CD14-positive monocyte (primary cell): Measurements from ENCODE around the gene EDNRA. TPM values are rescaled to one million over a fixed set of nuclear protein-coding genes. Genes with fewer than 3 reads are reported as not detected.

Experiments
- DNase-seq, 3 donors: peaks; one replicate each; pipeline ENCODE4 v3.0.0-alpha.2; 2011 to 2022
- H2AFZ ChIP-seq: 2 replicates; pipeline ENCODE4 v1.6.0; 2012; ENCODE audit warnings: mild to moderate bottlenecking, low read depth, low read length, inconsistent platforms; ENCODE audit not compliant: insufficient read depth, poor library complexity, severe bottlenecking
- H3K27ac ChIP-seq, 2 donors: 1 replicate in 1 of 2; 2 replicates in 1 of 2; pipeline ENCODE4 v1.5.1; 2012 to 2013; ENCODE audit warnings: low read length in 2 of 2, control low read depth in 1 of 2, inconsistent platforms in 1 of 2, low read depth in 1 of 2, mild to moderate bottlenecking in 1 of 2
- H3K27me3 ChIP-seq, 2 donors: one replicate each; pipeline versions ENCODE4 v1.6.0 to v1.6.1; 2011 to 2013; ENCODE audit warnings: low read length in 2 of 2; ENCODE audit not compliant: control insufficient read depth in 2 of 2, insufficient read depth in 2 of 2
- H3K36me3 ChIP-seq, 2 donors: replicated peaks in 1 of 2; 1 replicate in 1 of 2; 2 replicates in 1 of 2; pipeline versions ENCODE4 v1.5.1 to v1.6.1; 2012 to 2013; ENCODE audit warnings: low read length in 2 of 2, control low read depth in 1 of 2, inconsistent platforms in 1 of 2, mild to moderate bottlenecking in 1 of 2; ENCODE audit not compliant: insufficient read depth in 2 of 2, control insufficient read depth in 1 of 2
- H3K4me1 ChIP-seq, 2 donors: 1 replicate in 1 of 2; 2 replicates in 1 of 2; pipeline versions ENCODE4 v1.5.1 to v1.6.1; 2012 to 2013; ENCODE audit warnings: low read length in 2 of 2, control low read depth in 1 of 2, inconsistent platforms in 1 of 2, mild to moderate bottlenecking in 1 of 2, moderate library complexity in 1 of 2; ENCODE audit not compliant: insufficient read depth in 2 of 2, control insufficient read depth in 1 of 2
- H3K4me2 ChIP-seq: replicated peaks from 2 replicates; pipeline ENCODE3; 2012; ENCODE audit warnings: low read length, moderate library complexity, mild to moderate bottlenecking; ENCODE audit not compliant: poor library complexity, severe bottlenecking; ENCODE audit errors: extremely low read depth
- H3K4me3 ChIP-seq, 3 experiments: fragments of 200-600 bp in 1 of 3; sonication (generic) in 1 of 3; replicated peaks in 1 of 3; 1 replicate in 2 of 3; 2 replicates in 1 of 3; pipeline ENCODE4 v1.5.1; 2011 to 2013; ENCODE audit warnings: low read length in 3 of 3, mild to moderate bottlenecking in 3 of 3, control low read depth in 2 of 3, low read depth in 2 of 3, inconsistent platforms in 1 of 3, moderate library complexity in 1 of 3
- H3K79me2 ChIP-seq: 2 replicates; pipeline ENCODE4 v1.6.0; 2012; ENCODE audit warnings: mild to moderate bottlenecking, control low read depth, inconsistent platforms, low read length, moderate library complexity; ENCODE audit not compliant: insufficient read depth
- H3K9ac ChIP-seq: 2 replicates; pipeline ENCODE4 v1.6.0; 2017; ENCODE audit warnings: low read length, mild to moderate bottlenecking; ENCODE audit not compliant: insufficient read depth, poor library complexity, severe bottlenecking
- H3K9me3 ChIP-seq, 2 donors: replicated peaks in 1 of 2; 1 replicate in 1 of 2; 2 replicates in 1 of 2; pipeline versions ENCODE4 v1.5.1 to v1.6.1; 2012 to 2013; ENCODE audit warnings: low read length in 2 of 2, control low read depth in 1 of 2; ENCODE audit not compliant: control insufficient read depth in 1 of 2, insufficient read depth in 1 of 2
- H4K20me1 ChIP-seq: 2 replicates; pipeline ENCODE4 v1.6.0; 2012; ENCODE audit warnings: mild to moderate bottlenecking, low read length, control low read depth, moderate library complexity; ENCODE audit not compliant: insufficient read depth
- H3K27ac Mint-ChIP-seq, 7 donors: one replicate each; pipeline ENCODE4 v1.8.0; 2020; ENCODE audit warnings: mild to moderate bottlenecking in 7 of 7, mixed read lengths in 7 of 7, moderate library complexity in 6 of 7, inconsistent platforms in 2 of 7
- H3K27me3 Mint-ChIP-seq, 3 donors: one replicate each; pipeline ENCODE4 v1.8.0; 2021 to 2022; ENCODE audit warnings: low read depth in 3 of 3, mild to moderate bottlenecking in 3 of 3, mixed read lengths in 3 of 3, moderate library complexity in 3 of 3, inconsistent platforms in 1 of 3
- H3K36me3 Mint-ChIP-seq, 2 donors: one replicate each; pipeline ENCODE4 v1.8.0; 2020; ENCODE audit warnings: mixed read lengths in 2 of 2, inconsistent platforms in 1 of 2, mild to moderate bottlenecking in 1 of 2
- H3K4me1 Mint-ChIP-seq: one replicate; pipeline ENCODE4 v1.8.0; 2020; ENCODE audit warnings: mild to moderate bottlenecking, mixed read lengths
- H3K4me3 Mint-ChIP-seq, 2 donors: one replicate each; pipeline ENCODE4 v1.8.0; 2020; ENCODE audit warnings: mild to moderate bottlenecking in 2 of 2, mixed read lengths in 2 of 2, moderate library complexity in 1 of 2
- H3K9me3 Mint-ChIP-seq, 7 donors: one replicate each; pipeline ENCODE4 v1.8.0; 2020 to 2022; ENCODE audit warnings: mixed read lengths in 7 of 7, mild to moderate bottlenecking in 6 of 7, moderate library complexity in 6 of 7, inconsistent platforms in 2 of 7
- WGBS: methylation state at CpG from one replicate; pipeline ENCODE4 v1.1.5; 2013; ENCODE audit warnings: missing lambda C conversion rate; ENCODE audit not compliant: insufficient coverage; 5-methylcytosine and 5-hydroxymethylcytosine counted together
- intact Hi-C, 2 donors: fragments of 100-400 bp; cut with micrococcal nuclease; formaldehyde crosslinking; loops; one replicate each; pipeline versions ENCODE4 v1.15.0 to v1.15.1; 2023
- polyA plus RNA-seq, 3 donors: library from polyadenylated mRNA; depleted of rRNA in 1 of 3; unstranded in 2 of 3; stranded (reverse) in 1 of 3; fragments of 300-500 nt in 2 of 3; fragments of >200 nt in 1 of 3; fragmentation: Illumina TruSeq in 2 of 3; gene quantifications; 1 replicate in 2 of 3; 2 replicates in 1 of 3; pipeline ENCODE4 v1.2.3, GENCODE V29; 2012 to 2021
- TF ChIP-seq, protein P1 (sequence below): fragments of 200-600 bp; IDR thresholded peaks from one replicate; pipeline ENCODE4 v1.8.0; 2022; ENCODE audit warnings: antibody characterized with exemption, mild to moderate bottlenecking

The EDNRA gene
- polyA plus RNA-seq, 3 donors, result not detected

DNA sequence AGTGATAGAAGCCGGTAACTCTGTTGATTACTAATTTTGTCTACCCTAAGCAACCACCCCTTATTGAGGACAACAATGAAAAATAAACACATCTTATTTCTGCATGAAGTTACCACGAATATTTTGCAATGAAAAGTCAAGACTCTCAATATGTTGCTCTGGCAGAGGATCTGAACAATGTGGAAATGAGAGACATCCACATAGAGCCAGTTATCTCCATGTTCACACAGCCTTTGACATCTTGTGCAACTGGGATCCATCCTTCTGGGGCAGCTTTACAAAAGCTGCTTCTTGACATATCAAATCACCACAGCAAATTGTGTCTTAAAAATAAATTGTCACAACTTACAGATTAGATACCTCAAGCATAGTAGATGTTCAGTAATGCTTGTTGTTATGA is 10.2 kb downstream of the EDNRA start:
- no peak overlapping the region for H3K27ac ChIP-seq
- H3K4me1 ChIP-seq, result no peaks in the 10 kb centered on the region
- DNase-seq, result no peak
- H3K27me3 ChIP-seq, result no peaks in the 10 kb centered on the region
- no peaks in the 10 kb centered on the region for H3K36me3 ChIP-seq
- no peaks in the 10 kb centered on the region for H3K79me2 ChIP-seq
- H3K27ac Mint-ChIP-seq, result no peak overlapping the region
- TF ChIP-seq, protein P1, sequence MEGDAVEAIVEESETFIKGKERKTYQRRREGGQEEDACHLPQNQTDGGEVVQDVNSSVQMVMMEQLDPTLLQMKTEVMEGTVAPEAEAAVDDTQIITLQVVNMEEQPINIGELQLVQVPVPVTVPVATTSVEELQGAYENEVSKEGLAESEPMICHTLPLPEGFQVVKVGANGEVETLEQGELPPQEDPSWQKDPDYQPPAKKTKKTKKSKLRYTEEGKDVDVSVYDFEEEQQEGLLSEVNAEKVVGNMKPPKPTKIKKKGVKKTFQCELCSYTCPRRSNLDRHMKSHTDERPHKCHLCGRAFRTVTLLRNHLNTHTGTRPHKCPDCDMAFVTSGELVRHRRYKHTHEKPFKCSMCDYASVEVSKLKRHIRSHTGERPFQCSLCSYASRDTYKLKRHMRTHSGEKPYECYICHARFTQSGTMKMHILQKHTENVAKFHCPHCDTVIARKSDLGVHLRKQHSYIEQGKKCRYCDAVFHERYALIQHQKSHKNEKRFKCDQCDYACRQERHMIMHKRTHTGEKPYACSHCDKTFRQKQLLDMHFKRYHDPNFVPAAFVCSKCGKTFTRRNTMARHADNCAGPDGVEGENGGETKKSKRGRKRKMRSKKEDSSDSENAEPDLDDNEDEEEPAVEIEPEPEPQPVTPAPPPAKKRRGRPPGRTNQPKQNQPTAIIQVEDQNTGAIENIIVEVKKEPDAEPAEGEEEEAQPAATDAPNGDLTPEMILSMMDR, result no peak
- no peak overlapping the region for H3K9ac ChIP-seq
- H3K4me3 ChIP-seq, result no peak overlapping the region
- WGBS, result 100% methylated on average over 1 of the region's 2 CpGs
- H2AFZ ChIP-seq, result no peak overlapping the region
- H3K4me1 Mint-ChIP-seq, result no peaks in the 10 kb centered on the region
- no peaks in the 10 kb centered on the region for H3K9me3 ChIP-seq
- intact Hi-C loops, result no loop called here
- H4K20me1 ChIP-seq, result no peaks in the 10 kb centered on the region
- no peak overlapping the region for H3K4me2 ChIP-seq
- no peaks in the 10 kb centered on the region for H3K36me3 Mint-ChIP-seq
- H3K27me3 Mint-ChIP-seq, result peaks cover 2 to 3% (median 2%) of the 10 kb centered on the region in 3 donors
- no peak overlapping the region for H3K4me3 Mint-ChIP-seq
- peaks cover 0 to 3% (median 0%) of the 10 kb centered on the region in 7 donors for H3K9me3 Mint-ChIP-seq

DNA sequence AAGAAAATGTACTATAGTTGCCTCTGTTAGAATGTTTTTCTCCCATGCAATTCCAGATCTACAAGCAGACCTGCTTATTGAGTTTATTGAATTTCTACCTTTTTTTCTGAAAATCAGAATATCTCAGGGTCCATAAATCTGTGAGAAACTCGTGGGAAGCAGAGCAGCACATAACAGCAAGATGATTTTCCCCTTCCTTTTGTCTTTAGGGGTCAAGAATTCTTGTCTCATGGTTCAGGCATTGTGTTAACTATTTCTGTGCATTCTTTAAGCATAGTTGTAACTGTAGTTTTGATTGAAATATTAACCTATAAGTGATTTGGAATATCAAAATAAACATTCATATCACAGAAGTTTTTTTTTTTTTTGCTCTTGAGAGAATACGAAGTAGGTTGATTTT is 11.4 kb downstream of the EDNRA start:
- no peak overlapping the region for H3K4me3 ChIP-seq
- H3K9ac ChIP-seq, result no peak overlapping the region
- H3K9me3 Mint-ChIP-seq, result peaks cover 0 to 3% (median 0%) of the 10 kb centered on the region in 7 donors
- intact Hi-C loops, result no loop called here
- no peaks in the 10 kb centered on the region for H3K36me3 Mint-ChIP-seq
- no peak for DNase-seq
- no peak overlapping the region for H3K4me2 ChIP-seq
- no peaks in the 10 kb centered on the region for H3K79me2 ChIP-seq
- H3K9me3 ChIP-seq, result no peaks in the 10 kb centered on the region
- no peaks in the 10 kb centered on the region for H3K4me1 Mint-ChIP-seq
- H4K20me1 ChIP-seq, result no peaks in the 10 kb centered on the region
- TF ChIP-seq, protein P1, result no peak
- H3K27me3 Mint-ChIP-seq, result peaks cover 0 to 3% (median 2%) of the 10 kb centered on the region in 3 donors
- WGBS, result no CpG with 5 or more reads among the region's 2 CpGs
- H2AFZ ChIP-seq, result no peak overlapping the region
- H3K27ac ChIP-seq, result no peak overlapping the region
- no peaks in the 10 kb centered on the region for H3K4me1 ChIP-seq
- no peaks in the 10 kb centered on the region for H3K36me3 ChIP-seq
- no peaks in the 10 kb centered on the region for H3K27me3 ChIP-seq
- H3K4me3 Mint-ChIP-seq, result no peak overlapping the region
- H3K27ac Mint-ChIP-seq, result no peak overlapping the region
